NCI-H2227 (cell line): ENCODE results near the gene MCM10.

Experiments used
- DNase-seq: peaks from one replicate; lab custom pipeline; 2025; ENCODE audit not compliant: unreplicated experiment; lab: John Stamatoyannopoulos, UW

The MCM10 gene

GRCh38 chr10:13256627-13257026, 95.3 kb downstream of the MCM10 start:
- no peak for DNase-seq

GRCh38 chr10:13257621-13258140, 96.3 kb downstream of the MCM10 start:
- DNase-seq = no peak
